ENCODE results near the gene PEG3.

- TF ChIP-seq CTCF (conservative IDR thresholded peaks at IDR 0.05; ENCODE audit: low read depth in 2 of 2) = no peak
- TF ChIP-seq CREB1 (CRISPR knock-in tag; IDR thresholded peaks at IDR 0.05; ENCODE audit: low read depth) = no peak
- no peak for TF ChIP-seq POLR2AphosphoS5 (IDR thresholded peaks at IDR 0.05; ENCODE audit: low read depth)
- no peak for TF ChIP-seq ETS1 (IDR thresholded peaks at IDR 0.05)
- TF ChIP-seq ZNF331 (CRISPR knock-in tag; IDR thresholded peaks at IDR 0.05; ENCODE audit: low read depth) = no peak
- no peak for TF ChIP-seq EZH2phosphoT487 (IDR thresholded peaks at IDR 0.05; ENCODE audit: unreplicated experiment)
- TF ChIP-seq EZH2 (IDR thresholded peaks at IDR 0.05; ENCODE audit: low read depth, unreplicated experiment) = no peak
- no peak for TF ChIP-seq REST (IDR thresholded peaks at IDR 0.05; ENCODE audit: unreplicated experiment)
- TF ChIP-seq JUNB (IDR thresholded peaks at IDR 0.05; ENCODE audit: unreplicated experiment) = no peak
- no peak for TF ChIP-seq ZNF114 (CRISPR knock-in tag; IDR thresholded peaks at IDR 0.05)
- TF ChIP-seq NANOG (IDR thresholded peaks at IDR 0.05; ENCODE audit: borderline replicate concordance) = no peak
- TF ChIP-seq ZNF462 (CRISPR knock-in tag; IDR thresholded peaks at IDR 0.05) = no peak
- TF ChIP-seq STAT1 (IDR thresholded peaks at IDR 0.05; ENCODE audit: unreplicated experiment) = no peak
Observed at GRCh38 chr19:56834564-56835375, 5.8 kb downstream of the PEG3 start.
